H1 (cell line): ENCODE data around the gene DYRK1B. TPM values are rescaled to one million over a fixed set of nuclear protein-coding genes. Genes with fewer than 3 reads are reported as not detected.

Source experiments
- CBX5 ChIP-seq: fragments of 300-800, 300-1000 bp; sonication (generic); IDR thresholded peaks from 2 replicates; pipeline ENCODE4 v1.7.1; 2016; ENCODE audit warnings: antibody characterized with exemption, low read length, low read depth
- CHD7 ChIP-seq: fragments of 300-600 bp; sonication (generic); IDR thresholded peaks from 2 replicates; pipeline ENCODE4 v1.7.1; 2012; ENCODE audit warnings: low read length, moderate library complexity, mild to moderate bottlenecking, inconsistent platforms; ENCODE audit not compliant: insufficient replicate concordance
- CREB1 ChIP-seq: IDR thresholded peaks from 2 replicates; pipeline ENCODE4 v1.6.1; 2012; ENCODE audit warnings: inconsistent platforms
- GTF2F1 ChIP-seq: IDR thresholded peaks from 2 replicates; pipeline ENCODE4 v1.6.1; 2012; ENCODE audit warnings: low read depth, low read length, improper control_type of control experiment, borderline replicate concordance
- JUN ChIP-seq: IDR thresholded peaks from 2 replicates; pipeline ENCODE4 v1.6.1; 2011; ENCODE audit warnings: low read depth, mild to moderate bottlenecking, improper control_type of control experiment, low read length
- POLR2AphosphoS5 ChIP-seq: IDR thresholded peaks from 2 replicates; pipeline ENCODE4 v1.6.1; 2011; ENCODE audit warnings: low read depth, low read length
- RAD21 ChIP-seq, 2 experiments: IDR thresholded peaks in 1 of 2; conservative IDR thresholded peaks in 1 of 2; 2 replicates each; pipeline ENCODE4 v1.6.1; 2011; ENCODE audit warnings: low read depth in 2 of 2, low read length in 2 of 2, improper control_type of control experiment in 1 of 2, inconsistent platforms in 1 of 2, mild to moderate bottlenecking in 1 of 2, moderate library complexity in 1 of 2
- SP1 ChIP-seq: IDR thresholded peaks from 2 replicates; pipeline ENCODE4 v1.6.1; 2011; ENCODE audit warnings: low read depth, low read length
- SP4 ChIP-seq: IDR thresholded peaks from 2 replicates; pipeline ENCODE4 v1.6.1; 2012; ENCODE audit warnings: low read length, inconsistent platforms
- polyA plus RNA-seq, 7 experiments: library from polyadenylated mRNA; depleted of rRNA in 3 of 7; stranded (reverse) in 5 of 7; unstranded in 2 of 7; fragments of >200 nt in 5 of 7; fragments of 200-250 nt in 2 of 7; gene quantifications; 1 replicate in 5 of 7; 2 replicates in 1 of 7; 4 replicates in 1 of 7; pipeline versions ENCODE4 v1.2.1 to v1.2.3, GENCODE V29; 2011 to 2013; ENCODE audit warnings: missing spikeins in 2 of 7, mixed read lengths in 2 of 7
- total RNA-seq: library from RNA; stranded (reverse); fragmentation: NEBNext Ultra II Directional; extraction: Animal tissue kit (Norgen Biotek cat#: 25700); gene quantifications from 2 replicates; pipeline ENCODE4 v1.2.1, GENCODE V29; 2021

Gene DYRK1B
- total and polyA plus RNA-seq, 2 of the 8 experiments (the other 6 are each of a cell fraction or from before 2014, with no cell fraction given) = 6.9 to 14.8 TPM

GRCh38 chr19:39796000-39796498 lies 37.9 kb downstream of the DYRK1B start (continued):
- TF ChIP-seq CHD7 = no peak
- no peak for TF ChIP-seq RAD21 (IDR thresholded peaks at IDR 0.05 in 1 of 2, conservative IDR thresholded peaks at IDR 0.05 in 1 of 2; ENCODE audit: low read depth in 2 of 2, low read length in 2 of 2)
- TF ChIP-seq JUN = no peak
- peak; percentile 94 for TF ChIP-seq POLR2AphosphoS5
- TF ChIP-seq GTF2F1 = peak; percentile 87
- no peak for TF ChIP-seq CREB1
- no peak for TF ChIP-seq CBX5
- no peak for TF ChIP-seq SP4
- peak; percentile 50; the same call in 1 of the 2 replicates for TF ChIP-seq SP1
